Measurements from ENCODE around the gene RNF157. TPM values are rescaled to one million over a fixed set of nuclear protein-coding genes. Genes with fewer than 3 reads are reported as not detected.
A peak's percentile ranks its signal among the peaks of the same experiment; 100 is the strongest.

Gene RNF157
- total RNA-seq, 1 experiment from 2014 or later, result 0.86 TPM

DNA sequence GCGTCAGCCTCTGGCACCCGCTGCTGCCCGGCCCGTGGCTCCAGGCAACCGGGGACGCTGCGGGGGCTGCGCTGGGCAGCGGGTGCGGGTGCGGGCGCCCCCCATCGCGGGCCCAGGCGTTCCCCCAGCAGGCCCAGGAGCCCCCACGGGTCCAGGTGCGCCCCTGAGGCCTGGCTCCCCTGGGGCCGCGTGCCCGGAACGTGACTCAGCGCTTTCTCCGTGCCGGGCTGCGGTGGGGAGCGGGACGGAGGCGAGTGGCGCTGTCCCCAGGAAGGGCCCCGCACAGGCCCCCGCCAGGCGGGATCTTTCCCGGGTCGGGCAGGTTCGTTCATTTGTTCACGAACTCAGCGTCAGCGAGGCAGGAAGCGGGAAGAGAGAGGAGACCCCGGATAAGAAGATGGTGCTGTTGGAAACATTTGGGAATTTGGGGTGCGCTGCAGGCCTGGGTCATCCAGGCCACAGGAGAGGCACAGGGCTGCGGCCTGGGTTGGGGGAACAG, 118.3 kb downstream of the RNF157 start (continued):
- TF ChIP-seq ZNF274 (IDR thresholded peaks at IDR 0.05; ENCODE audit: low read depth, low read length), result no peak
- TF ChIP-seq SIN3A (IDR thresholded peaks at IDR 0.05; ENCODE audit: low read depth), result no peak
- TF ChIP-seq EGR1 (IDR thresholded peaks at IDR 0.05; ENCODE audit: low read depth), result no peak
- no peak for TF ChIP-seq ZFX (IDR thresholded peaks at IDR 0.05)

DNA sequence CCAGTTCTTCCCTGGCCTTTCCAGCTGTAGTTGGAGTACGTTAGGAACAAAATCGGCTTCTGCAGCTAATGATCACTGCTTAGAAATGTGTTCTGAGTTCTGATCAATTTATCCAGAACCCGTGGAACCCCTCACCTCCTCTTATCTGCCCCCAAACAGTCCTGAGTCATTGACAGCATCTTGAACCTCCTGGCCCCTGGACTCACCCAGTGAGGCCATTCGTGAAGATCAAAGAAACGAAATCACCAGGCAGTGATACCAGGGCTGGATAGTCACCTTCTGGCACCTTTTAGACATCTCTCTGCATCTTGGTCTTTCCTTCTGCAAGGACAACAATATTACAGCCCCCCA, 119.7 kb downstream of the RNF157 start:
- Histone ChIP-seq H3K27me3 (ENCODE audit: insufficient read depth, low read length) (no peaks in the 10 kb centered on the region), H4K20me1 (ENCODE audit: insufficient read depth) (no peaks in the 10 kb centered on the region), H3K9ac (ENCODE audit: low read length) (peak overlapping the region; percentile 37; the same call in 1 of the 2 replicates), H3K9me3 (ENCODE audit: control insufficient read depth in 1 of 2, insufficient read depth in 1 of 2, low read depth in 1 of 2, low read length in 2 of 2) (no peaks in the 10 kb centered on the region), H3K79me2 (ENCODE audit: insufficient read depth, low read length) (no peaks in the 10 kb centered on the region), H3K4me2 (ENCODE audit: low read length) (peak overlapping the region; percentile 72), H3K9me2 (ENCODE audit: insufficient read depth) (no peaks in the 10 kb centered on the region), H2AFZ (ENCODE audit: low read depth, low read length, poor library complexity, severe bottlenecking) (peak overlapping the region; percentile 35), H3K27ac (ENCODE audit: low read depth, low read length) (no peak overlapping the region), H3K4me3 (replicated peaks in 1 of 2; ENCODE audit: low read depth in 1 of 2, low read length in 2 of 2) (no peak overlapping the region), H3K36me3 (ENCODE audit: control insufficient read depth in 1 of 2, insufficient read depth in 2 of 2, low read length in 2 of 2) (no peaks in the 10 kb centered on the region), H3K4me1 (ENCODE audit: control insufficient read depth in 1 of 2, insufficient read depth in 2 of 2, low read length in 2 of 2) (peaks cover 0 to 15% of the 10 kb centered on the region in 2 experiments; a peak in 2 of 4 replicates)
- intact Hi-C loops (cut with micrococcal nuclease), result loop anchor here (1.0 kb wide), 2 partner anchors 62 to 159 kb away; no protein-coding TSS in a partner anchor
- ATAC-seq (no peak), DNase-seq (ENCODE audit: low read depth, low spot score) (no peak)
- BruUV-seq (replicated peaks), result no TSS peak
- CTCF ChIA-PET, result interaction anchor here (1.0 to 10.0 kb wide), 8 partner anchors 12 to 169 kb away, joined by 3 to 132 read pairs (median 8); no protein-coding TSS in a partner anchor
- RAD21 ChIA-PET (ENCODE audit: low non-redundant PET in 1 of 2, low total read pairs in 2 of 2, uncharacterized antibody in 2 of 2, unreplicated experiment in 2 of 2), result interaction anchor here (0.7 to 1.3 kb wide), 5 partner anchors 51 to 250 kb away, joined by 3 to 12 read pairs (median 7); no protein-coding TSS in a partner anchor
- peak; percentile 6 for TF ChIP-seq TCF7L2 (IDR thresholded peaks at IDR 0.05; ENCODE audit: borderline replicate concordance, extremely low read depth, insufficient read depth, insufficient read length)
- TF ChIP-seq, protein P1, sequence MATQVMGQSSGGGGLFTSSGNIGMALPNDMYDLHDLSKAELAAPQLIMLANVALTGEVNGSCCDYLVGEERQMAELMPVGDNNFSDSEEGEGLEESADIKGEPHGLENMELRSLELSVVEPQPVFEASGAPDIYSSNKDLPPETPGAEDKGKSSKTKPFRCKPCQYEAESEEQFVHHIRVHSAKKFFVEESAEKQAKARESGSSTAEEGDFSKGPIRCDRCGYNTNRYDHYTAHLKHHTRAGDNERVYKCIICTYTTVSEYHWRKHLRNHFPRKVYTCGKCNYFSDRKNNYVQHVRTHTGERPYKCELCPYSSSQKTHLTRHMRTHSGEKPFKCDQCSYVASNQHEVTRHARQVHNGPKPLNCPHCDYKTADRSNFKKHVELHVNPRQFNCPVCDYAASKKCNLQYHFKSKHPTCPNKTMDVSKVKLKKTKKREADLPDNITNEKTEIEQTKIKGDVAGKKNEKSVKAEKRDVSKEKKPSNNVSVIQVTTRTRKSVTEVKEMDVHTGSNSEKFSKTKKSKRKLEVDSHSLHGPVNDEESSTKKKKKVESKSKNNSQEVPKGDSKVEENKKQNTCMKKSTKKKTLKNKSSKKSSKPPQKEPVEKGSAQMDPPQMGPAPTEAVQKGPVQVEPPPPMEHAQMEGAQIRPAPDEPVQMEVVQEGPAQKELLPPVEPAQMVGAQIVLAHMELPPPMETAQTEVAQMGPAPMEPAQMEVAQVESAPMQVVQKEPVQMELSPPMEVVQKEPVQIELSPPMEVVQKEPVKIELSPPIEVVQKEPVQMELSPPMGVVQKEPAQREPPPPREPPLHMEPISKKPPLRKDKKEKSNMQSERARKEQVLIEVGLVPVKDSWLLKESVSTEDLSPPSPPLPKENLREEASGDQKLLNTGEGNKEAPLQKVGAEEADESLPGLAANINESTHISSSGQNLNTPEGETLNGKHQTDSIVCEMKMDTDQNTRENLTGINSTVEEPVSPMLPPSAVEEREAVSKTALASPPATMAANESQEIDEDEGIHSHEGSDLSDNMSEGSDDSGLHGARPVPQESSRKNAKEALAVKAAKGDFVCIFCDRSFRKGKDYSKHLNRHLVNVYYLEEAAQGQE (IDR thresholded peaks at IDR 0.05; ENCODE audit: low read depth), result no peak
- POLR2A ChIA-PET, result no interaction called here

Measured in HCT116 (cell line).